Gastrocnemius medialis (tissue), 4 donors: ENCODE data around the gene EEPD1.

Experiments
- POLR2A ChIP-seq, 2 donors: fragments of 450-650 bp; IDR thresholded peaks; one replicate each; pipeline ENCODE4 v1.6.1; 2017; ENCODE audit warnings: antibody characterized with exemption in 2 of 2, mild to moderate bottlenecking in 2 of 2, moderate library complexity in 2 of 2
- TF ChIP-seq, protein P1 (sequence below), 5 experiments: fragments of 450-650 bp in 3 of 5; fragments of 200-600 bp in 2 of 5; sonication (generic) in 2 of 5; IDR thresholded peaks in 4 of 5; conservative IDR thresholded peaks in 1 of 5; 1 replicate in 4 of 5; 2 replicates in 1 of 5; pipeline ENCODE4 v1.5.1; 2016 to 2019; ENCODE audit warnings: antibody characterized with exemption in 5 of 5, mild to moderate bottlenecking in 3 of 5, moderate library complexity in 3 of 5

DNA sequence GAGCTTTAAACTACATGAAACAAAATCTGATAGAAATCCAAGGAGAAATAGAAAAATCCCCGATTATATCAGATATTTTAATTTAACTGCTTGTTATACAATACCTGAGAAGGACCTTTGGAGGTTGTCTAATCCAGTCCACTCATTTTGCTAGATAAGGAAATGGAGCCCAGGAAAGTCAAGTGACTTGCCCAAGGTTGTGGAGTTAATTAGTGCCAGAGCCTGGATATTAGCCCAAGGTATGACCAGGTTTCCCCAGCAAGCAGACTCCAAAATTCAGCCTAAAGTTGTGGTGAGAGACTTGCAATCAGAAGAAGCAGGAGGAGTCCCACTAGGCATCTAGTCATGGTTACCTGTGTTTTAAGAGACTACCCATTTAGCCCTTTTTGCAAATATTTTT, 11.7 kb upstream of the EEPD1 start:
- TF ChIP-seq POLR2A (IDR thresholded peaks at IDR 0.05): no peak
- TF ChIP-seq, protein P1, sequence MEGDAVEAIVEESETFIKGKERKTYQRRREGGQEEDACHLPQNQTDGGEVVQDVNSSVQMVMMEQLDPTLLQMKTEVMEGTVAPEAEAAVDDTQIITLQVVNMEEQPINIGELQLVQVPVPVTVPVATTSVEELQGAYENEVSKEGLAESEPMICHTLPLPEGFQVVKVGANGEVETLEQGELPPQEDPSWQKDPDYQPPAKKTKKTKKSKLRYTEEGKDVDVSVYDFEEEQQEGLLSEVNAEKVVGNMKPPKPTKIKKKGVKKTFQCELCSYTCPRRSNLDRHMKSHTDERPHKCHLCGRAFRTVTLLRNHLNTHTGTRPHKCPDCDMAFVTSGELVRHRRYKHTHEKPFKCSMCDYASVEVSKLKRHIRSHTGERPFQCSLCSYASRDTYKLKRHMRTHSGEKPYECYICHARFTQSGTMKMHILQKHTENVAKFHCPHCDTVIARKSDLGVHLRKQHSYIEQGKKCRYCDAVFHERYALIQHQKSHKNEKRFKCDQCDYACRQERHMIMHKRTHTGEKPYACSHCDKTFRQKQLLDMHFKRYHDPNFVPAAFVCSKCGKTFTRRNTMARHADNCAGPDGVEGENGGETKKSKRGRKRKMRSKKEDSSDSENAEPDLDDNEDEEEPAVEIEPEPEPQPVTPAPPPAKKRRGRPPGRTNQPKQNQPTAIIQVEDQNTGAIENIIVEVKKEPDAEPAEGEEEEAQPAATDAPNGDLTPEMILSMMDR (IDR thresholded peaks at IDR 0.05 in 4 of 5, conservative IDR thresholded peaks at IDR 0.05 in 1 of 5): no peak
